NCI-H748 (cell line): ENCODE measurements around the gene GABRR1.
"Not testable (repeated sequence)": the region's sequence is repeated elsewhere in the genome, so short reads cannot be mapped to it uniquely, and the experiment has no call there.

Experiments
- DNase-seq: peaks from one replicate; lab custom pipeline; 2025; ENCODE audit not compliant: unreplicated experiment; lab: John Stamatoyannopoulos, UW

Gene GABRR1

GRCh38 chr6:89217299-89217910, at the start of gene GABRR1:
Gene GABRR1, minus strand, starts transcription at chr6:89217358. Its CDS starts 36 bp downstream, at chr6:89217322.
- DNase-seq = peak; percentile 7

GRCh38 chr6:89264296-89264695, 47.1 kb upstream of the GABRR1 start:
- no peak for DNase-seq

- peak; percentile 68 for DNase-seq
Observed at GRCh38 chr6:89260832-89261231, 43.7 kb upstream of the GABRR1 start.

- DNase-seq = no peak
Observed at GRCh38 chr6:89260310-89260709, 43.2 kb upstream of the GABRR1 start.

GRCh38 chr6:89258912-89259311, 41.8 kb upstream of the GABRR1 start:
- DNase-seq = no peak

GRCh38 chr6:89257781-89258180, 40.6 kb upstream of the GABRR1 start:
- DNase-seq = no peak

GRCh38 chr6:89257346-89257745, 40.2 kb upstream of the GABRR1 start:
- no peak for DNase-seq

- no peak for DNase-seq
Observed at GRCh38 chr6:89255417-89255816, 38.3 kb upstream of the GABRR1 start.

GRCh38 chr6:89254569-89254968, 37.4 kb upstream of the GABRR1 start:
- DNase-seq = no peak

GRCh38 chr6:89252907-89253306, 35.7 kb upstream of the GABRR1 start:
- DNase-seq = no peak

- no peak for DNase-seq
Observed at GRCh38 chr6:89251976-89252375, 34.8 kb upstream of the GABRR1 start.

GRCh38 chr6:89251170-89251569, 34.0 kb upstream of the GABRR1 start:
- DNase-seq = no peak

- DNase-seq = no peak
Observed at GRCh38 chr6:89250239-89250638, 33.1 kb upstream of the GABRR1 start.

- DNase-seq = no peak
Observed at GRCh38 chr6:89244241-89244985, 27.3 kb upstream of the GABRR1 start.

- no peak for DNase-seq
Observed at GRCh38 chr6:89243331-89243629, 26.1 kb upstream of the GABRR1 start.

- peak; percentile 63 for DNase-seq
Observed at GRCh38 chr6:89242574-89243330, 25.6 kb upstream of the GABRR1 start.

GRCh38 chr6:89239338-89239737, 22.2 kb upstream of the GABRR1 start:
- DNase-seq = peak; percentile 6

GRCh38 chr6:89237158-89237557, 20.0 kb upstream of the GABRR1 start:
- peak; percentile 10 for DNase-seq

- DNase-seq = not testable (repeated sequence)
Observed at GRCh38 chr6:89233605-89234004, 16.4 kb upstream of the GABRR1 start.

GRCh38 chr6:89222712-89223039, 5.5 kb upstream of the GABRR1 start:
- no peak for DNase-seq

- no peak for DNase-seq
Observed at GRCh38 chr6:89221971-89222711, 5.0 kb upstream of the GABRR1 start.

GRCh38 chr6:89221129-89221528, 4.0 kb upstream of the GABRR1 start:
- no peak for DNase-seq
